NCI-H1092 treated with DMSO at 0.1 percent for 48 hours (cell line): ENCODE measurements around the gene ACOT11.
A peak's percentile ranks its signal among the peaks of the same experiment; 100 is the strongest.
"Not testable (repeated sequence)": the region's sequence is repeated elsewhere in the genome, so short reads cannot be mapped to it uniquely, and the experiment has no call there.

Source experiments
- DNase-seq: peaks from one replicate; lab custom pipeline; 2025; lab: John Stamatoyannopoulos, UW

Gene ACOT11

GRCh38 chr1:54547601-54548388 lies at the start of gene ACOT11:
TSS of gene ACOT11 (plus strand) at chr1:54548228. CDS start at chr1:54548310, 82 bp downstream.
- DNase-seq, result peak; percentile 85

GRCh38 chr1:54498383-54499096 lies 49.5 kb upstream of the ACOT11 start:
- no peak for DNase-seq

GRCh38 chr1:54499097-54499359 lies 49.0 kb upstream of the ACOT11 start:
- no peak for DNase-seq

- DNase-seq, result peak; percentile 27
These were observed 48.5 kb upstream of the ACOT11 start for GRCh38 chr1:54499360-54500106.

GRCh38 chr1:54500107-54500431 lies 48.0 kb upstream of the ACOT11 start:
- DNase-seq, result no peak

GRCh38 chr1:54501849-54502248 lies 46.2 kb upstream of the ACOT11 start:
- DNase-seq, result no peak

GRCh38 chr1:54502342-54502741 lies 45.7 kb upstream of the ACOT11 start:
- DNase-seq, result no peak

- DNase-seq, result no peak
These were observed 41.4 kb upstream of the ACOT11 start for GRCh38 chr1:54506594-54506993.

GRCh38 chr1:54507033-54507870 lies 40.8 kb upstream of the ACOT11 start:
- DNase-seq, result no peak

- no peak for DNase-seq
These were observed 37.2 kb upstream of the ACOT11 start for GRCh38 chr1:54510715-54511270.

- not testable (repeated sequence) for DNase-seq
These were observed 34.0 kb upstream of the ACOT11 start for GRCh38 chr1:54513921-54514580.

GRCh38 chr1:54516249-54516920 lies 31.6 kb upstream of the ACOT11 start:
- no peak for DNase-seq

- no peak for DNase-seq
These were observed 30.5 kb upstream of the ACOT11 start for GRCh38 chr1:54517496-54517895.

GRCh38 chr1:54518489-54518888 lies 29.5 kb upstream of the ACOT11 start:
- no peak for DNase-seq

GRCh38 chr1:54519709-54520108 lies 28.3 kb upstream of the ACOT11 start:
- DNase-seq, result no peak

- no peak for DNase-seq
These were observed 27.3 kb upstream of the ACOT11 start for GRCh38 chr1:54520631-54521321.

GRCh38 chr1:54526565-54526964 lies 21.5 kb upstream of the ACOT11 start:
- DNase-seq, result not testable (repeated sequence)

GRCh38 chr1:54528613-54529012 lies 19.4 kb upstream of the ACOT11 start:
- no peak for DNase-seq

- DNase-seq, result no peak
These were observed 16.0 kb upstream of the ACOT11 start for GRCh38 chr1:54532033-54532432.

GRCh38 chr1:54536656-54537055 lies 11.4 kb upstream of the ACOT11 start:
- not testable (repeated sequence) for DNase-seq
